HepG2 (cell line): ENCODE data around the gene TMEM273.

Experiments used
- CREBL2 ChIP-seq: sonication (generic); formaldehyde crosslinking; IDR thresholded peaks from 2 replicates; pipeline ENCODE4 v1.8.1; 2023; ENCODE audit warnings: missing genetic modification reagents, mild to moderate bottlenecking, borderline replicate concordance
- RAD21 ChIP-seq: fragments of 450-650 bp; formaldehyde crosslinking; IDR thresholded peaks from 2 replicates; pipeline ENCODE4 v1.5.0; 2020; ENCODE audit warnings: mild to moderate bottlenecking
- ZNF460 ChIP-seq: sonication (generic); formaldehyde crosslinking; IDR thresholded peaks from 2 replicates; pipeline ENCODE4 v1.5.1; 2020; ENCODE audit warnings: missing genetic modification reagents, mild to moderate bottlenecking, borderline replicate concordance
- ZNF766 ChIP-seq: sonication (generic); formaldehyde crosslinking; IDR thresholded peaks from 2 replicates; pipeline ENCODE4 v1.5.0; 2020; ENCODE audit warnings: missing genetic modification reagents, borderline replicate concordance

GRCh38 chr10:49175587-49176309 lies 12.4 kb downstream of the TMEM273 start:
- no peak for TF ChIP-seq ZNF460
- TF ChIP-seq RAD21 (CRISPR knock-in tag), result no peak
- TF ChIP-seq CREBL2 (CRISPR knock-in tag), result no peak
- TF ChIP-seq ZNF766, result no peak
